ENCODE data around the gene IL20RB.

Gene IL20RB

GRCh38 chr3:137039570-137039969 lies 81.8 kb downstream of the IL20RB start:
- DNase-seq (ENCODE audit: low read depth in 2 of 2), result no peak

GRCh38 chr3:137041251-137041650 lies 83.5 kb downstream of the IL20RB start:
- no peak for DNase-seq (ENCODE audit: low read depth in 2 of 2)

- no peak for DNase-seq (ENCODE audit: low read depth in 2 of 2)
These were observed 83.9 kb downstream of the IL20RB start for GRCh38 chr3:137041686-137042085.

GRCh38 chr3:137046747-137047146 lies 89.0 kb downstream of the IL20RB start:
- no peak for DNase-seq (ENCODE audit: low read depth in 2 of 2)

- no peak for DNase-seq (ENCODE audit: low read depth in 2 of 2)
These were observed 89.5 kb downstream of the IL20RB start for GRCh38 chr3:137047240-137047639.

GRCh38 chr3:137050281-137050680 lies 92.5 kb downstream of the IL20RB start:
- no peak for DNase-seq (ENCODE audit: low read depth in 2 of 2)

- DNase-seq (ENCODE audit: low read depth in 2 of 2), result no peak
These were observed 94.5 kb downstream of the IL20RB start for GRCh38 chr3:137052298-137052697.

All from stimulated activated CD4-positive, alpha-beta T cell treated with anti-CD3 and anti-CD28 coated beads, Interleukin-1b, Interleukin-23, amount 100 ng/mL, for 4 hours (primary cell).